Measurements from ENCODE around the gene RAD23A. TPM values are rescaled to one million over a fixed set of nuclear protein-coding genes. Genes with fewer than 3 reads are reported as not detected.

The RAD23A gene
- polyA plus RNA-seq, 4 donors: 93.0 to 114 (median 98.4) TPM

DNA sequence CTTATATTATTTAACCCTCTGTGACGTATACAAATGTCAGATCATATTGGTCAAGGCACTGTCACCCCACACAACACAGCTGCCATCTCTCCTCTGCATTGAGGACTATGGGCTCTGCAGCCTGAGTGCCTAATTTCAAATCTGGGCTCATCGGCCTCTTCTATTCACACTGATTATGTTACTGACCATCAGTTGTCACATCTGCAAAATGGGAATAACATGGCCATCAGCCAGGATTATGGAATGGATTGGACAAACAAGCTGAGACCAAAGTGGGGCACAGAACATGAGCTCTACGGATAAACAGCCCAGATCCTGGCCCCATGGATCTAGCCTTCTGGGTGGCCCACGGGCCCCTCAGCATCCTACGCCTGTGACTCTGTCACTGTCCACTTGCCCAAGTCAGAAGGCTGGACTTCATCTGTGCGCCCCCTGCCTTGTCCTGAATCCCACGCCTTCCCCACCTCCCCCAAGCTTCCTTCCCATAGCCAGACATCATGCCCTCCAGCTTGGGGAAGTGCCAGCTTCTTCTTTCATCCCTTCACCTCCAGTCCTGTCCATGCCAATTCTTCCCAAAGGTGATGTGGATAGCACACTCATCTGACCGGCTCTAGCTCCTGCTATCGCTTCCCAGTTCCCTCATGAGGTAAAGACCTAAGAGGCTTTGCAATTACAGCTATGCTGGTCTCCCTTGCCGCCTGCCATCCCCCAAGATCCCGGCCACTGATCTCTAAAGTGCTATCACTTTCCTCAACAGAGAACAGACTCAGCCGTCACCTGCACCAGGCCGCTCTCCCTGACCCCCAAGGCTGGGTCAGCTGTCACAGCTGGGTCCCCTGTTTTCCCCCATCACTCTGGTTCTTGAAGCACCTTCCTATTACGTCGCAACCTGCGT is 13.0 kb upstream of the RAD23A start:
- peaks cover 11 to 35% (median 13%) of the 10 kb centered on the region in 3 donors for H3K36me3 ChIP-seq (ENCODE audit: control insufficient read depth in 3 of 3, insufficient read depth in 2 of 3, low read depth in 1 of 3, low read length in 3 of 3)
- H3K27me3 ChIP-seq (ENCODE audit: control insufficient read depth in 3 of 3, insufficient read depth in 3 of 3, low read length in 3 of 3): no peaks in the 10 kb centered on the region
- H3K4me3 ChIP-seq (ENCODE audit: low read depth in 1 of 3, low read length in 3 of 3): peak overlapping the region; percentile 81 to 95 (median 89)
- DNase-seq: no peak
- no peak for FAIRE-seq
- H3K9me3 ChIP-seq (ENCODE audit: control insufficient read depth in 2 of 2, insufficient read depth in 1 of 2, low read depth in 1 of 2, low read length in 1 of 2): no peaks in the 10 kb centered on the region
- 27 to 32% (median 31%) methylated on average over 16 of the region's 16 CpGs for WGBS, 3 donors
- H3K27ac ChIP-seq (ENCODE audit: low read depth in 1 of 3, low read length in 2 of 3): peak overlapping the region in 2 of 3 donors; percentile 67 to 74
- peaks cover 2 to 16% (median 3%) of the 10 kb centered on the region in 3 donors for H3K4me1 ChIP-seq (ENCODE audit: control insufficient read depth in 3 of 3, insufficient read depth in 2 of 3, low read depth in 1 of 3, low read length in 2 of 3)

- peak within 1 kb of the TSS; percentile 61 to 82 (median 67) for H3K27ac ChIP-seq (ENCODE audit: low read depth in 1 of 3, low read length in 2 of 3)
- peaks cover 2 to 20% (median 3%) of the 10 kb centered on the region in 3 donors for H3K4me1 ChIP-seq (ENCODE audit: control insufficient read depth in 3 of 3, insufficient read depth in 2 of 3, low read depth in 1 of 3, low read length in 2 of 3)
- WGBS, 3 donors: 0 to 2% (median 1%) methylated on average over 47 to 51 of the region's 51 CpGs
- no peaks in the 10 kb centered on the region for H3K27me3 ChIP-seq (ENCODE audit: control insufficient read depth in 3 of 3, insufficient read depth in 3 of 3, low read length in 3 of 3)
- H3K36me3 ChIP-seq (ENCODE audit: control insufficient read depth in 3 of 3, insufficient read depth in 2 of 3, low read depth in 1 of 3, low read length in 3 of 3): peaks cover 8 to 27% (median 8%) of the 10 kb centered on the region in 3 donors
- peak within 1 kb of the TSS; percentile 81 to 95 (median 89) for H3K4me3 ChIP-seq (ENCODE audit: low read depth in 1 of 3, low read length in 3 of 3)
- DNase-seq (peak; percentile 95), FAIRE-seq (no peak)
- no peaks in the 10 kb centered on the region for H3K9me3 ChIP-seq (ENCODE audit: control insufficient read depth in 2 of 2, insufficient read depth in 1 of 2, low read depth in 1 of 2, low read length in 1 of 2)
These were observed 12.2 kb upstream of the RAD23A start, which contains the start of gene FARSA for GRCh38 chr19:12933287-12934072. TSS of gene FARSA (minus strand) at chr19:12933711. CDS start at chr19:12933696, 15 bp downstream.

GRCh38 chr19:12935071-12935470 is 10.6 kb upstream of the RAD23A start:
- FAIRE-seq (no peak), DNase-seq (no peak)
- no peak overlapping the region for H3K4me3 ChIP-seq (ENCODE audit: low read depth in 1 of 3, low read length in 3 of 3)
- H3K27ac ChIP-seq (ENCODE audit: low read depth in 1 of 3, low read length in 2 of 3): no peak overlapping the region
- H3K4me1 ChIP-seq (ENCODE audit: control insufficient read depth in 3 of 3, insufficient read depth in 2 of 3, low read depth in 1 of 3, low read length in 2 of 3): peaks cover 2 to 24% (median 7%) of the 10 kb centered on the region in 3 donors
- WGBS, 3 donors: 92 to 95% (median 94%) methylated on average over 10 of the region's 10 CpGs
- no peaks in the 10 kb centered on the region for H3K9me3 ChIP-seq (ENCODE audit: control insufficient read depth in 2 of 2, insufficient read depth in 1 of 2, low read depth in 1 of 2, low read length in 1 of 2)
- H3K36me3 ChIP-seq (ENCODE audit: control insufficient read depth in 3 of 3, insufficient read depth in 2 of 3, low read depth in 1 of 3, low read length in 3 of 3): peaks cover 6 to 24% (median 7%) of the 10 kb centered on the region in 3 donors
- H3K27me3 ChIP-seq (ENCODE audit: control insufficient read depth in 3 of 3, insufficient read depth in 3 of 3, low read length in 3 of 3): no peaks in the 10 kb centered on the region

GRCh38 chr19:12936582-12936981 is 9.1 kb upstream of the RAD23A start:
- DNase-seq (no peak), FAIRE-seq (no peak)
- WGBS, 3 donors: 57 to 65% (median 65%) methylated on average over 7 of the region's 7 CpGs
- H3K4me3 ChIP-seq (ENCODE audit: low read depth in 1 of 3, low read length in 3 of 3): no peak overlapping the region
- H3K27ac ChIP-seq (ENCODE audit: low read depth in 1 of 3, low read length in 2 of 3): no peak overlapping the region
- H3K4me1 ChIP-seq (ENCODE audit: control insufficient read depth in 3 of 3, insufficient read depth in 2 of 3, low read depth in 1 of 3, low read length in 2 of 3): peaks cover 2 to 36% (median 8%) of the 10 kb centered on the region in 3 donors
- no peaks in the 10 kb centered on the region for H3K27me3 ChIP-seq (ENCODE audit: control insufficient read depth in 3 of 3, insufficient read depth in 3 of 3, low read length in 3 of 3)
- H3K9me3 ChIP-seq (ENCODE audit: control insufficient read depth in 2 of 2, insufficient read depth in 1 of 2, low read depth in 1 of 2, low read length in 1 of 2): no peaks in the 10 kb centered on the region
- H3K36me3 ChIP-seq (ENCODE audit: control insufficient read depth in 3 of 3, insufficient read depth in 2 of 3, low read depth in 1 of 3, low read length in 3 of 3): peaks cover 6 to 30% (median 12%) of the 10 kb centered on the region in 3 donors

DNA sequence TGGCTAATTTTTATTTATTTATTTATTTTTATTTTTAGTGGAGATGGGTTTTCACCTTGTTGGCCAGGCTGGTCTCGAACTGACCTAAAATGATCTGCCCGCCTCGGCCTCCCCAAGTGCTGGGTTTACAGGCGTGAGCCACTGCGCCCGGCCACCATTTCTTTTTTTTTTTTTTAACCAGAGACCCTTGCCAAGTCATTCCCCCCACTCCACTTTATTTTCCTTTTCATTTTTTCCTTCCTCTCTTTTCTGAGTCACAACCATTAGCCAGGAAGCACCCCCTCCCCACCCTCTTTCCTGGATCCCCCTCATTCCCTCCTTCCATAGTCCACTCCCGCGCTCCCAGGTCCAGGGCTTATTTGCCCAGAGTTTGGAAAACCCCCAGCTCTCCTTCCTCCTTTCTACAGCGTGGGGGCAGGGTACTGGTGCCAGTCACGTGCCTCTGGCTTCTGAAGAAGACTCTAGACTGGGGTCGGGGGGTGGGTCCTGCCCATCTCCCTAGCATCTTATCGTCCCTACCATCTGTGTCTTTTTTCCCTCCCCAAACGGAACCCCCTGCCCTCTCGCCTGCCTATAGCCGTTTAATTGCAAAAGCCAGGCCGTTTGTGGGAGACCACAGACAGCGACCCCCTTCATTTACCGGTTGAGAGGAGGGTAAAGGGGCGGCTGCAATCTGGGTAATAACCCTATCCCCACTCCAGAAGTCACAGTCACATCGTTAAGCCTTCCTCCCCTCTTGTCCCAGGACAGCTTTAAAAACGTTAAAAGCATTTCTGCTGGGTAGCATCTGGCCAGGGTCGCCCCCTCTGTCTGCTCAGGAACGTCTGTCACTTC is 8.4 kb upstream of the RAD23A start:
- Histone ChIP-seq H3K36me3 (ENCODE audit: control insufficient read depth in 3 of 3, insufficient read depth in 2 of 3, low read depth in 1 of 3, low read length in 3 of 3) (peaks cover 6 to 35% (median 12%) of the 10 kb centered on the region in 3 donors), H3K4me3 (ENCODE audit: low read depth in 1 of 3, low read length in 3 of 3) (peak overlapping the region in 2 of 3 donors; percentile 52 to 79), H3K9me3 (ENCODE audit: control insufficient read depth in 2 of 2, insufficient read depth in 1 of 2, low read depth in 1 of 2, low read length in 1 of 2) (no peaks in the 10 kb centered on the region), H3K4me1 (ENCODE audit: control insufficient read depth in 3 of 3, insufficient read depth in 2 of 3, low read depth in 1 of 3, low read length in 2 of 3) (peaks cover 2 to 32% (median 7%) of the 10 kb centered on the region in 3 donors), H3K27me3 (ENCODE audit: control insufficient read depth in 3 of 3, insufficient read depth in 3 of 3, low read length in 3 of 3) (no peaks in the 10 kb centered on the region), H3K27ac (ENCODE audit: low read depth in 1 of 3, low read length in 2 of 3) (peak overlapping the region in 2 of 3 donors; percentile 43 to 58)
- 19 to 26% (median 24%) methylated on average over 22 to 23 of the region's 23 CpGs for WGBS, 3 donors
- FAIRE-seq (no peak), DNase-seq (peak in 1 of 2 donors; percentile 60)

- H3K36me3 ChIP-seq (ENCODE audit: control insufficient read depth in 3 of 3, insufficient read depth in 2 of 3, low read depth in 1 of 3, low read length in 3 of 3): peaks cover 6 to 44% (median 12%) of the 10 kb centered on the region in 3 donors
- DNase-seq (peak; percentile 99 to 100), FAIRE-seq (peak; percentile 39)
- H3K4me3 ChIP-seq (ENCODE audit: low read depth in 1 of 3, low read length in 3 of 3): peak within 1 kb of the TSS; percentile 79 to 95 (median 87)
- H3K4me1 ChIP-seq (ENCODE audit: control insufficient read depth in 3 of 3, insufficient read depth in 2 of 3, low read depth in 1 of 3, low read length in 2 of 3): peaks cover 2 to 32% (median 7%) of the 10 kb centered on the region in 3 donors
- 0% methylated on average over 52 to 63 of the region's 63 CpGs for WGBS, 3 donors
- H3K27ac ChIP-seq (ENCODE audit: low read depth in 1 of 3, low read length in 2 of 3): peak within 1 kb of the TSS; percentile 58 to 92 (median 69)
- no peaks in the 10 kb centered on the region for H3K9me3 ChIP-seq (ENCODE audit: control insufficient read depth in 2 of 2, insufficient read depth in 1 of 2, low read depth in 1 of 2, low read length in 1 of 2)
- H3K27me3 ChIP-seq (ENCODE audit: control insufficient read depth in 3 of 3, insufficient read depth in 3 of 3, low read length in 3 of 3): no peaks in the 10 kb centered on the region
These were observed 7.5 kb upstream of the RAD23A start, which contains the start of gene CALR for GRCh38 chr19:12937927-12938778. TSS of gene CALR (plus strand) at chr19:12938609. CDS start at chr19:12938680, 71 bp downstream.

Data from small intestine (tissue), 7 donors.